ENCODE data around the gene ITPRID1. TPM values are rescaled to one million over a fixed set of nuclear protein-coding genes. Genes with fewer than 3 reads are reported as not detected.

ITPRID1 gene
- total RNA-seq, 1 donor from 2014 or later = not detected

GRCh38 chr7:31494421-31494820 is 19.5 kb upstream of the ITPRID1 start:
- DNase-seq (ENCODE audit: low read depth) = peak; percentile 53
- Histone ChIP-seq H3K36me3 (ENCODE audit: control insufficient read depth, insufficient read depth, low read length) (no peaks in the 10 kb centered on the region), H3K4me3 (ENCODE audit: low read depth, low read length) (no peak overlapping the region), H3K27me3 (ENCODE audit: control insufficient read depth, insufficient read depth, low read length) (no peaks in the 10 kb centered on the region)
- FAIRE-seq = no peak
- no peak for TF ChIP-seq CTCF (IDR thresholded peaks at IDR 0.05; ENCODE audit: insufficient read depth, low read length, severe bottlenecking)

- FAIRE-seq (no peak), DNase-seq (ENCODE audit: low read depth) (no peak)
- no peak overlapping the region for H3K4me3 ChIP-seq (ENCODE audit: low read depth, low read length)
- no peak for TF ChIP-seq CTCF (IDR thresholded peaks at IDR 0.05; ENCODE audit: insufficient read depth, low read length, severe bottlenecking)
- H3K36me3 ChIP-seq (ENCODE audit: control insufficient read depth, insufficient read depth, low read length) = no peaks in the 10 kb centered on the region
- H3K27me3 ChIP-seq (ENCODE audit: control insufficient read depth, insufficient read depth, low read length) = no peaks in the 10 kb centered on the region
These were observed 18.2 kb upstream of the ITPRID1 start for GRCh38 chr7:31495653-31496052.

GRCh38 chr7:31497516-31497915 is 16.4 kb upstream of the ITPRID1 start:
- TF ChIP-seq CTCF (IDR thresholded peaks at IDR 0.05; ENCODE audit: insufficient read depth, low read length, severe bottlenecking) = no peak
- peak; percentile 43 for DNase-seq (ENCODE audit: low read depth)
- no peak for FAIRE-seq
- Histone ChIP-seq H3K36me3 (ENCODE audit: control insufficient read depth, insufficient read depth, low read length) (no peaks in the 10 kb centered on the region), H3K4me3 (ENCODE audit: low read depth, low read length) (no peak overlapping the region), H3K27me3 (ENCODE audit: control insufficient read depth, insufficient read depth, low read length) (no peaks in the 10 kb centered on the region)

GRCh38 chr7:31500656-31501055 is 13.2 kb upstream of the ITPRID1 start:
- DNase-seq (ENCODE audit: low read depth) (no peak), FAIRE-seq (no peak)
- H3K36me3 ChIP-seq (ENCODE audit: control insufficient read depth, insufficient read depth, low read length) = no peaks in the 10 kb centered on the region
- TF ChIP-seq CTCF (IDR thresholded peaks at IDR 0.05; ENCODE audit: insufficient read depth, low read length, severe bottlenecking) = no peak
- no peak overlapping the region for H3K4me3 ChIP-seq (ENCODE audit: low read depth, low read length)
- H3K27me3 ChIP-seq (ENCODE audit: control insufficient read depth, insufficient read depth, low read length) = no peaks in the 10 kb centered on the region

GRCh38 chr7:31508823-31509222 is 5.1 kb upstream of the ITPRID1 start:
- DNase-seq (ENCODE audit: low read depth) = no peak

More at GRCh38 chr7:31508823-31509222, 5.1 kb upstream of the ITPRID1 start:
- Histone ChIP-seq H3K36me3 (ENCODE audit: control insufficient read depth, insufficient read depth, low read length) (no peaks in the 10 kb centered on the region), H3K4me3 (ENCODE audit: low read depth, low read length) (no peak overlapping the region), H3K27me3 (ENCODE audit: control insufficient read depth, insufficient read depth, low read length) (no peaks in the 10 kb centered on the region)
- no peak for FAIRE-seq
- no peak for TF ChIP-seq CTCF (IDR thresholded peaks at IDR 0.05; ENCODE audit: insufficient read depth, low read length, severe bottlenecking)

Measured in bronchial epithelial cell (primary cell).